K562 treated with DMSO at 1 percent for 48 hours (cell line): ENCODE measurements around the gene ADIPOR1. TPM values are rescaled to one million over a fixed set of nuclear protein-coding genes. Genes with fewer than 3 reads are reported as not detected.

Experiments
- total RNA-seq: library from RNA; unstranded; fragments of 300-600 nt; gene quantifications from 2 replicates; pipeline ENCODE4 v1.2.3, GENCODE V29; 2022; ENCODE audit warnings: low replicate concordance; ENCODE audit errors: extremely low read depth

The ADIPOR1 gene
- not detected in 2 replicates for total RNA-seq

DNA sequence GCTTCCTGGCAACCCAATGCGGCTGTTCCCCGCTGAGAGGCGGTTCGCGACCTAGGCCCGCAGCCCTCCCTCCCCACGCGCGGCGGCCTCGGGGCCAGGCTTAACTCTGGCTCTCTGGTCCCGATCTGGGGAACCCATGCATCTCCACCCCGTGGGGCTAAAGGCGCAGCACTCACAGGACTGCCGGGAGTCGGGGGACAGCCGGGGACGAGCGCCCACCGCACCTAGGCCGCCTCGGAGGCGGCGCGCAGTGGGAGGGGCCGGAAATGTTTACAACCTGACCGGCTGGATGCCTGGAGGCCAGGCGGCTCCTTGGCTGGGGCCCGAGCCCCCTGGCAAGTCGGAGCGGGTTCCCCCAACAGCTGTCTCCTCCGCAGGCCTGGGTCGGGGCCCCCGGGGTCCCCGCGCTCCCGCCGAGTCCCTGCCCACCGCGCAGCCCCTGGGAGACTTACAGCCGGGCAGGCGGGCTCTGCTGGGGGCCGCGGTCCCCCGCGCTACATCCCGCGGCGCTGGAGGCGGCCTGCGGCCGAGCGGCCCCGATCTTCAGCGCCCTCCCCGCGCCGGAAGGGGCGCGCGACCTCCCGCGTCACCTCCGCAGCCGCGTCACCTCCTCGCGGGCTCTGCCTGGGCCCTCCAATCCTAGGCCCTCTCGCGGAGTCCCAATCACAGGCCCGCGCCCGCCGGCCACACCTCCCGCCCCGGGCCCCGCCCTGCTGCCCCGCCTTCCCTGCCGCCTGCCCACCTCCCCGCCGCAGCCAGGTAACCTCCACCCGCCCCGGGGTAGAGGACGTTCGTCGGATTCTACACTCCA is at the start of gene ADIPOR1:
ADIPOR1 (minus strand) TSS at position 580 of the 811 bp plus-strand sequence. CDS start 7,242 bp downstream, outside the sequence.

DNA sequence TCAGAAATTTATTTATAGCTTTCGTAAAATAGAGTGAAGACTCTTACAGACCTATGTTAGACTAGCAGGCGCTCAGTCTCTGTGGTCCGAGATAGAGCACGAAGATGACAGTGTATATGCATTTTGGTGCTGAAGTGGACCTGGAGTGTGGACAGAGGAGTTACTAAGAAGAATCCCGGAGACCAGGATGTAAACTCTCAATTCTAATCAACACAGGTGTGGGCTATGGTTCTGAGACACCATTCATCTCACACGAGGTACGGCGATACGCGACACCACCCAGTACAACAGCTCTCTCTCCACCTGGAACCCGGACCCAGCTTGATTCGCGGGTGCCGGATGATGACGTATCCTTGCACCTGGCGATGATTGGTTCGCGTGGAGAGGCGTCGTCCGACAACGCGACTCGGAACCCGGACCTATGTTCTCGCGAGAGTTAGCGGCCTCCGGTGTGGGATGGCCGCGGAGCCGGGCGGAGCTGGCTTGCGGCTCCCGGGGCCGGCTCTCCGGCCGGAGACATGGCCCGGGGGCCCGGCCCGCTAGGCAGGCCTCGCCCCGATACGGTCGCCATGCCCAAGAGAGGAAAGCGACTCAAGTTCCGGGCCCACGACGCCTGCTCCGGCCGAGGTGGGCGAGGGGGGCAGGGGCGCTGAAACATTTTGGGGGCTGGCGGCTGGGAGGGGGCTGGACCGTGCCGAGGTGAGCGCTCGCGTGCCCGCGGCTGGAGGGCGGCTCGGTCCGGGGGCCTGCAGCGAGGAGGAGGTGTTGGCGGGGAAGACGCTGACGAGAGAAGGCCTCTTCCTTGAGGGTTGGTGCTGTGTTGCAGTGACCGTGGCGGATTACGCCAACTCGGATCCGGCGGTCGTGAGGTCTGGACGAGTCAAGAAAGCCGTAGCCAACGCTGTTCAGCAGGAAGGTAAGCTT is 49.1 kb upstream of the ADIPOR1 start, which contains the start of gene TMEM183A:
TMEM183A (plus strand) TSS at position 427 of the 924 bp plus-strand sequence; CDS start at position 519, 92 bp downstream.

DNA sequence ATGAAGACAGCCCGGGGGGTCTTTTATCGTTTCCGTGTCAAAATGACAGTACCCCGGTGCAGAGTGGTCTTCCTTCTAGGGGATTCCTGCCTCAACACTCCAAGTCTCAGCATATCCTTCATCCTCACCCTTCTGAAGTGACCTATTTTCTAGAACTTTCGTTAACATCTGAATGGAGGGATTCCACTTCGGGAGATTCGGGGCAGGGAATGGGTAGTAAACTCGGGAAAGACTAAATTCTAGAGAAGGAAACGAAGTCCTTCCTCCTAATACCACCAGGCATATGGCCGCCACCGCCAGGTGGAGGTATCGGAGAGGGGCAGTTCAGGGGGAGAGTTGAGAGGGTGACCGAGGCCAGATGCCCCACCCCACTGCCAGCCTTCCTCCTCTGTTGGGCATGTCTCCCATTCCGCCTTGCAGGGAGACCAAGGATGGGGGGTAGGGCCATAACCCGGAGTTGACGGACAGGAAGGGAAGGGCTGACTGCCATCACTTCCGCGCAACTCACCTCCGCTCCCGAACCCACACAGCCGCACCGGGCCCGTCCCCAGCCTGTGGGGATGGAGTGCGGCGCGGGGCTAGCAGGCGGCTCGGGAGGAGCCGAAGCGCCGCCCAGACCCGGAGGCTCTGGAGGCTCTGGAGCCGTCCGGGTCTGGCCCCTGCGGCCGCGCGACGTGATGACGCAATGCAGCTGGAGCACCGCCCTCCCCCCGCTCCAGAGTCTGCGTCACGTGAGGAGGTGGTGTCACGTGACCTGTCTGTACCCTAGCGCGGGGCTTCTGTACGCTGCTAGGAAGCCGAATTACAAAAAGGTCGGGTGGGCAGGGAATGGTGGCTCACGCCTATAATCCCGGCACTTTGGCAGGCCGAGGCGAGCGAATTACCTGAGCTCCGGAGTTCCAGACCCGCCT is 31.3 kb downstream of the ADIPOR1 start, which contains the start of gene KLHL12:
KLHL12 (minus strand) TSS at position 654 of the 911 bp plus-strand sequence. CDS start 2,072 bp downstream, outside the sequence.

Other genes with a start within 250 kb of the ADIPOR1 start
- gene SYT2, start 247.9 kb downstream of the ADIPOR1 start, total RNA-seq = not detected in 2 replicates
- not detected in 2 replicates for gene KDM5B, start 149.9 kb downstream of the ADIPOR1 start, total RNA-seq
- not detected in 2 replicates for gene PCAT6, start 147.4 kb downstream of the ADIPOR1 start, total RNA-seq
- gene RABIF, start 69.2 kb downstream of the ADIPOR1 start, total RNA-seq = not detected in 2 replicates
- gene KLHL12, start 31.1 kb downstream of the ADIPOR1 start, total RNA-seq = not detected in 2 replicates
- gene CYB5R1, start 8.9 kb upstream of the ADIPOR1 start, total RNA-seq = not detected in 2 replicates
- gene TMEM183A, start 49.1 kb upstream of the ADIPOR1 start, total RNA-seq = not detected in 2 replicates
- gene PPFIA4, start 68.2 kb upstream of the ADIPOR1 start, total RNA-seq = not detected in 2 replicates
- not detected in 2 replicates for gene MYOG, start 127.7 kb upstream of the ADIPOR1 start, total RNA-seq
- gene ADORA1, start 169.4 kb upstream of the ADIPOR1 start, total RNA-seq = not detected in 2 replicates
- gene MYBPH, start 217.5 kb upstream of the ADIPOR1 start, total RNA-seq = not detected in 2 replicates
- gene CHI3L1, start 228.4 kb upstream of the ADIPOR1 start, total RNA-seq = not detected in 2 replicates